GM12891 (cell line): ENCODE results near the gene NOL9. TPM values are rescaled to one million over a fixed set of nuclear protein-coding genes. Genes with fewer than 3 reads are reported as not detected.
A peak's percentile ranks its signal among the peaks of the same experiment; 100 is the strongest.
"Not testable (repeated sequence)": the region's sequence is repeated elsewhere in the genome, so short reads cannot be mapped to it uniquely, and the experiment has no call there.

ENCODE experiments used
- DNase-seq: peaks from one replicate; pipeline ENCODE4 v3.0.0; 2011; ENCODE audit warnings: low spot score; ENCODE audit not compliant: insufficient read length
- FAIRE-seq: peaks from 2 replicates; lab custom pipeline; 2011; peaks lifted over from hg19 to GRCh38; lab: Jason Lieb, UNC
- PAX5 ChIP-seq: IDR thresholded peaks from 2 replicates; pipeline ENCODE4 v1.6.1; 2011; ENCODE audit warnings: low read length, moderate library complexity, mild to moderate bottlenecking; ENCODE audit not compliant: insufficient read depth, severe bottlenecking
- POLR2A ChIP-seq: IDR thresholded peaks from 2 replicates; pipeline ENCODE4 v1.6.1; 2011; ENCODE audit warnings: low read depth, low read length, control low read depth
- POLR2AphosphoS5 ChIP-seq: IDR thresholded peaks from 2 replicates; pipeline ENCODE4 v1.6.1; 2011; ENCODE audit warnings: low read depth, low read length, control low read depth
- POU2F2 ChIP-seq: IDR thresholded peaks from 2 replicates; pipeline ENCODE4 v1.6.1; 2011; ENCODE audit warnings: low read depth, mild to moderate bottlenecking, control low read depth, low read length, moderate library complexity
- SPI1 ChIP-seq: IDR thresholded peaks from 2 replicates; pipeline ENCODE4 v1.6.1; 2011; ENCODE audit warnings: low read depth, low read length, control low read depth
- TAF1 ChIP-seq: IDR thresholded peaks from 2 replicates; pipeline ENCODE4 v1.6.1; 2011; ENCODE audit warnings: low read depth, low read length, control low read depth
- polyA plus RNA-seq: library from polyadenylated mRNA; unstranded; fragments of >200 nt; gene quantifications from one replicate; pipeline ENCODE4 v1.2.1, GENCODE V29; 2012; ENCODE audit warnings: low read depth, missing spikeins, inconsistent platforms; ENCODE audit not compliant: missing spikeins

The NOL9 gene
- polyA plus RNA-seq, result 5.1 TPM

GRCh38 chr1:6554031-6554906 lies at the start of gene NOL9:
NOL9 (minus strand) TSS chr1:6554513; CDS start chr1:6554502, 11 bp downstream.
- FAIRE-seq (peak; percentile 98), DNase-seq (peak; percentile 97)
- TF ChIP-seq SPI1 (no peak), TAF1 (peak; percentile 94), POLR2A (peak; percentile 83), PAX5 (peak; percentile 89), POU2F2 (no peak), POLR2AphosphoS5 (peak; percentile 74)

- DNase-seq, result no peak
- no peak for TF ChIP-seq PAX5
- no peak for TF ChIP-seq POU2F2
- TF ChIP-seq SPI1, result no peak
- TF ChIP-seq TAF1, result peak; percentile 38; the same call in 1 of the 2 replicates
- TF ChIP-seq POLR2AphosphoS5, result 0 out of 2 replicates have a peak, but pooled peaks have one; percentile 34
- no peak; the same call in 1 of the 2 replicates for TF ChIP-seq POLR2A
- peak; percentile 64 for FAIRE-seq
Measured at GRCh38 chr1:6603238-6603914, 49.1 kb upstream of the NOL9 start.

GRCh38 chr1:6602669-6603237 lies 48.4 kb upstream of the NOL9 start, which contains the start of gene KLHL21:
KLHL21 (minus strand) TSS chr1:6602869; CDS start chr1:6602817, 52 bp downstream.
- DNase-seq (peak; percentile 82), FAIRE-seq (no peak)
- TF ChIP-seq TAF1, result peak; percentile 15; the same call in 1 of the 2 replicates
- TF ChIP-seq PAX5, result no peak
- TF ChIP-seq SPI1, result no peak
- TF ChIP-seq POU2F2, result no peak
- TF ChIP-seq POLR2AphosphoS5, result peak; percentile 55
- TF ChIP-seq POLR2A, result peak; percentile 73

GRCh38 chr1:6601923-6602668 lies 47.8 kb upstream of the NOL9 start:
- TF ChIP-seq POLR2AphosphoS5 (0 out of 2 replicates have a peak, but pooled peaks have one; percentile 15), PAX5 (no peak), SPI1 (peak; percentile 5; the same call in 1 of the 2 replicates), POU2F2 (no peak), POLR2A (no peak), TAF1 (peak; percentile 52; the same call in 1 of the 2 replicates)
- DNase-seq (no peak), FAIRE-seq (peak; percentile 87)

GRCh38 chr1:6601049-6601922 lies 47.0 kb upstream of the NOL9 start:
- DNase-seq (no peak), FAIRE-seq (peak; percentile 64)
- TF ChIP-seq TAF1 (0 out of 2 replicates have a peak, but pooled peaks have one; percentile 21), SPI1 (no peak), POLR2A (0 out of 2 replicates have a peak, but pooled peaks have one; percentile 26)

- no peak for TF ChIP-seq SPI1
- TF ChIP-seq TAF1, result no peak
- TF ChIP-seq POLR2AphosphoS5, result no peak
- TF ChIP-seq PAX5, result no peak
- no peak for TF ChIP-seq POLR2A
- no peak for TF ChIP-seq POU2F2
- DNase-seq (no peak), FAIRE-seq (no peak)
Measured at GRCh38 chr1:6600410-6601048, 46.2 kb upstream of the NOL9 start.

- not testable (repeated sequence) for DNase-seq, FAIRE-seq
Measured at GRCh38 chr1:6599991-6600390, 45.7 kb upstream of the NOL9 start.
